H9 (cell line): Measurements from ENCODE around the gene PDE4A. TPM values are rescaled to one million over a fixed set of nuclear protein-coding genes. Genes with fewer than 3 reads are reported as not detected.

Experiments
- DNase-seq: peaks from one replicate; pipeline ENCODE4 v3.0.0-alpha.2; 2017
- H2AFZ ChIP-seq: one replicate; pipeline ENCODE4 v1.6.1; 2013; ENCODE audit warnings: mild to moderate bottlenecking, low read length, control low read depth, moderate library complexity
- H2AK5ac ChIP-seq: 2 replicates; pipeline ENCODE4 v1.6.1; 2013; ENCODE audit warnings: low read length, control low read depth, mixed read lengths; ENCODE audit not compliant: insufficient read length
- H2BK120ac ChIP-seq: one replicate; pipeline ENCODE4 v1.6.1; 2013; ENCODE audit warnings: low read depth, mild to moderate bottlenecking, low read length, control low read depth, inconsistent platforms; ENCODE audit not compliant: poor library complexity, severe bottlenecking
- H2BK12ac ChIP-seq: 2 replicates; pipeline ENCODE4 v1.6.1; 2013; ENCODE audit warnings: low read length, control low read depth, mixed read lengths, low read depth; ENCODE audit not compliant: insufficient read length
- H2BK15ac ChIP-seq: 2 replicates; pipeline ENCODE4 v1.6.1; 2013; ENCODE audit warnings: low read depth, low read length, control low read depth
- H2BK20ac ChIP-seq: one replicate; pipeline ENCODE4 v1.6.1; 2013; ENCODE audit warnings: low read depth, mild to moderate bottlenecking, low read length, control low read depth, inconsistent platforms; ENCODE audit not compliant: poor library complexity, severe bottlenecking
- H2BK5ac ChIP-seq: 2 replicates; pipeline ENCODE4 v1.6.1; 2013; ENCODE audit warnings: low read length, control low read depth, mixed read lengths; ENCODE audit not compliant: insufficient read length
- H3K14ac ChIP-seq: 2 replicates; pipeline ENCODE4 v1.6.1; 2013; ENCODE audit warnings: low read length, control low read depth; ENCODE audit not compliant: insufficient read depth
- H3K18ac ChIP-seq: 2 replicates; pipeline ENCODE4 v1.6.1; 2013; ENCODE audit warnings: low read depth, mild to moderate bottlenecking, mixed read lengths, low read length, control low read depth; ENCODE audit not compliant: insufficient read length
- H3K23ac ChIP-seq: 2 replicates; pipeline ENCODE4 v1.6.1; 2013; ENCODE audit warnings: low read length, control low read depth, mixed read lengths, low read depth; ENCODE audit not compliant: insufficient read length
- H3K23me2 ChIP-seq: 2 replicates; pipeline ENCODE4 v1.6.1; 2013; ENCODE audit warnings: low read depth, mild to moderate bottlenecking, mixed read lengths, low read length, control low read depth; ENCODE audit not compliant: insufficient read length, poor library complexity, severe bottlenecking
- H3K27ac ChIP-seq: 2 replicates; pipeline ENCODE4 v1.5.1; 2013; ENCODE audit warnings: low read length, control low read depth, mixed read lengths, low read depth; ENCODE audit not compliant: insufficient read length
- H3K27me3 ChIP-seq: 2 replicates; pipeline ENCODE4 v1.6.1; 2013; ENCODE audit warnings: low read length, control low read depth, inconsistent platforms; ENCODE audit not compliant: insufficient read depth
- H3K4ac ChIP-seq: 2 replicates; pipeline ENCODE4 v1.6.1; 2013; ENCODE audit warnings: low read depth, mild to moderate bottlenecking, control low read depth, inconsistent platforms, low read length, moderate library complexity
- H3K4me1 ChIP-seq: 2 replicates; pipeline ENCODE4 v1.6.1; 2013; ENCODE audit warnings: low read length, control low read depth, inconsistent platforms; ENCODE audit not compliant: insufficient read depth
- H3K4me2 ChIP-seq: 2 replicates; pipeline ENCODE4 v1.6.1; 2013; ENCODE audit warnings: low read length, control low read depth, mixed read lengths; ENCODE audit not compliant: insufficient read length, insufficient read depth
- H3K56ac ChIP-seq: 2 replicates; pipeline ENCODE4 v1.6.1; 2013; ENCODE audit warnings: low read depth, mild to moderate bottlenecking, mixed read lengths, low read length, control low read depth; ENCODE audit not compliant: insufficient read length
- H3K79me1 ChIP-seq: 2 replicates; pipeline ENCODE4 v1.6.1; 2013; ENCODE audit warnings: low read depth, mild to moderate bottlenecking, moderate library complexity, low read length, control low read depth, inconsistent platforms; ENCODE audit not compliant: insufficient read depth, poor library complexity, severe bottlenecking
- H3K79me2 ChIP-seq: 2 replicates; pipeline ENCODE4 v1.6.1; 2013; ENCODE audit warnings: low read length, control low read depth, inconsistent platforms; ENCODE audit not compliant: insufficient read depth
- H3K9ac ChIP-seq: 2 replicates; pipeline ENCODE4 v1.6.1; 2013; ENCODE audit warnings: low read length, control low read depth, mixed read lengths; ENCODE audit not compliant: insufficient read length; ENCODE audit errors: extremely low read depth
- H3K9me3 ChIP-seq: one replicate; pipeline ENCODE4 v1.6.1; 2013; ENCODE audit warnings: low read depth, low read length, inconsistent platforms; ENCODE audit not compliant: control insufficient read depth
- H3T11ph ChIP-seq: one replicate; pipeline ENCODE4 v1.6.1; 2013; ENCODE audit warnings: mild to moderate bottlenecking, low read length, control low read depth, inconsistent platforms
- H4K20me1 ChIP-seq: one replicate; pipeline ENCODE4 v1.6.1; 2013; ENCODE audit not compliant: control insufficient read depth, insufficient read length, insufficient read depth
- H4K5ac ChIP-seq: 2 replicates; pipeline ENCODE4 v1.6.1; 2013; ENCODE audit warnings: low read depth, mild to moderate bottlenecking, mixed read lengths, low read length, control low read depth; ENCODE audit not compliant: insufficient read length
- H4K8ac ChIP-seq: replicated peaks from 2 replicates; pipeline ENCODE4 v1.6.1; 2013; ENCODE audit warnings: low read length, control low read depth, mixed read lengths, low read depth; ENCODE audit not compliant: insufficient read length
- H4K91ac ChIP-seq: 2 replicates; pipeline ENCODE4 v1.6.1; 2013; ENCODE audit warnings: low read depth, mild to moderate bottlenecking, moderate library complexity, mixed read lengths, low read length, control low read depth; ENCODE audit not compliant: insufficient read length
- H3K27ac Mint-ChIP-seq, 3 experiments: 2 replicates in 2 of 3; 3 replicates in 1 of 3; pipeline ENCODE4 v1.8.0; 2020 to 2021; ENCODE audit warnings: mixed read lengths in 3 of 3, mild to moderate bottlenecking in 1 of 3, moderate library complexity in 1 of 3
- H3K27me3 Mint-ChIP-seq: 2 replicates; pipeline ENCODE4 v1.8.0; 2021; ENCODE audit warnings: low read depth, mild to moderate bottlenecking, moderate library complexity, mixed read lengths
- H3K36me3 Mint-ChIP-seq, 3 experiments: 2 replicates in 2 of 3; 3 replicates in 1 of 3; pipeline ENCODE4 v1.8.0; 2020 to 2021; ENCODE audit warnings: low read depth in 3 of 3, mixed read lengths in 3 of 3; ENCODE audit not compliant: insufficient read depth in 1 of 3
- H3K4me1 Mint-ChIP-seq, 2 experiments: 2 replicates each; pipeline ENCODE4 v1.8.0; 2020; ENCODE audit warnings: mixed read lengths in 2 of 2
- H3K4me3 Mint-ChIP-seq, 2 experiments: 2 replicates in 1 of 2; 3 replicates in 1 of 2; pipeline ENCODE4 v1.8.0; 2020 to 2021; ENCODE audit warnings: mild to moderate bottlenecking in 2 of 2, mixed read lengths in 2 of 2, moderate library complexity in 1 of 2
- H3K9me3 Mint-ChIP-seq, 2 experiments: 2 replicates in 1 of 2; 3 replicates in 1 of 2; pipeline ENCODE4 v1.8.0; 2020; ENCODE audit warnings: mild to moderate bottlenecking in 2 of 2, mixed read lengths in 2 of 2, moderate library complexity in 1 of 2
- WGBS: extraction: QIAGEN DNeasy Blood & Tissue Kit; methylation state at CpG from one replicate; pipeline ENCODE4 v1.1.7; 2013; ENCODE audit warnings: missing lambda C conversion rate, low lambda C conversion rate, mixed read lengths; ENCODE audit not compliant: insufficient read length; ENCODE audit errors: extremely low coverage; 5-methylcytosine and 5-hydroxymethylcytosine counted together
- total RNA-seq: library from RNA; stranded (reverse); gene quantifications from 2 replicates; pipeline ENCODE4 v1.2.1, GENCODE V29; 2021
- TF ChIP-seq, protein P1 (sequence below): fragments of 200-600 bp; sonication (generic); conservative IDR thresholded peaks from 3 replicates; pipeline ENCODE4 v1.8.0; 2021; ENCODE audit warnings: antibody characterized with exemption, mild to moderate bottlenecking

Gene PDE4A
- total RNA-seq, 1 experiment from 2014 or later, result 8.5 TPM

DNA sequence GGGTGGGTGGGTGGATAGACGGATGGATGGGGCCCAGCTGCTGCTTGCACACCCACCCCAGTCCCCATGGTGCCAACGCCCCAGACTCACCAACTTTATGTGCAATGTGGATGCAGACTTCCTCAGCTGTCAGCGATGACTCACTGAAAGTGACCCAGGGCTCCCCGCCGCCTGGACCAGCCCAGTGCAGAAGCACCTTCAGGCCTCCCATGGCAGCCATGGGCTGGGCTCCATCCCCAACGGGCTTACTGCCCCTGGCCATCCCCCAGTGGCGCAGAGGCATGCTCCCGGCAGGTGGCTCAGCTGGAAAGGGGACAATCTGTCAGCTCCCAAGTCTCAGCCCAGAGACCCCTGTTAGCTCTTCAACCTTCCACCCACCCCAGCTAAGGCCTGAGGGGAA is 42.2 kb upstream of the PDE4A start:
- Mint-ChIP-seq H3K36me3 (peaks cover 7 to 23% (median 21%) of the 10 kb centered on the region in 3 experiments; a peak in 6 of 7 replicates), H3K4me1 (peaks cover 10 to 11% of the 10 kb centered on the region in 2 experiments), H3K27ac (no peak overlapping the region), H3K4me3 (no peak overlapping the region; a peak in 1 of 5 replicates), H3K9me3 (no peaks in the 10 kb centered on the region; a peak in 1 of 5 replicates), H3K27me3 (no peaks in the 10 kb centered on the region)
- H3K23ac ChIP-seq, result no peak overlapping the region
- no peak overlapping the region for H2AFZ ChIP-seq
- H2BK5ac ChIP-seq, result no peak overlapping the region
- peaks cover 4% of the 10 kb centered on the region for H3K23me2 ChIP-seq
- no peak overlapping the region for H2BK20ac ChIP-seq
- H3K27ac ChIP-seq, result no peak overlapping the region
- no peak overlapping the region for H3K14ac ChIP-seq
- no peak overlapping the region for H3K4me2 ChIP-seq
- no peaks in the 10 kb centered on the region for H4K20me1 ChIP-seq
- no peaks in the 10 kb centered on the region for H3K27me3 ChIP-seq
- H3K79me2 ChIP-seq, result no peaks in the 10 kb centered on the region
- H2BK15ac ChIP-seq, result no peak overlapping the region
- no peak overlapping the region for H4K8ac ChIP-seq
- H2AK5ac ChIP-seq, result no peak overlapping the region
- no peak overlapping the region for H2BK120ac ChIP-seq
- H3K79me1 ChIP-seq, result no peaks in the 10 kb centered on the region
- no peaks in the 10 kb centered on the region for H3K4me1 ChIP-seq
- H2BK12ac ChIP-seq, result no peak overlapping the region
- no peak overlapping the region for H4K91ac ChIP-seq
- H3K18ac ChIP-seq, result no peak overlapping the region
- no peak overlapping the region for H3T11ph ChIP-seq
- no peaks in the 10 kb centered on the region for H3K9me3 ChIP-seq
- TF ChIP-seq, protein P1, sequence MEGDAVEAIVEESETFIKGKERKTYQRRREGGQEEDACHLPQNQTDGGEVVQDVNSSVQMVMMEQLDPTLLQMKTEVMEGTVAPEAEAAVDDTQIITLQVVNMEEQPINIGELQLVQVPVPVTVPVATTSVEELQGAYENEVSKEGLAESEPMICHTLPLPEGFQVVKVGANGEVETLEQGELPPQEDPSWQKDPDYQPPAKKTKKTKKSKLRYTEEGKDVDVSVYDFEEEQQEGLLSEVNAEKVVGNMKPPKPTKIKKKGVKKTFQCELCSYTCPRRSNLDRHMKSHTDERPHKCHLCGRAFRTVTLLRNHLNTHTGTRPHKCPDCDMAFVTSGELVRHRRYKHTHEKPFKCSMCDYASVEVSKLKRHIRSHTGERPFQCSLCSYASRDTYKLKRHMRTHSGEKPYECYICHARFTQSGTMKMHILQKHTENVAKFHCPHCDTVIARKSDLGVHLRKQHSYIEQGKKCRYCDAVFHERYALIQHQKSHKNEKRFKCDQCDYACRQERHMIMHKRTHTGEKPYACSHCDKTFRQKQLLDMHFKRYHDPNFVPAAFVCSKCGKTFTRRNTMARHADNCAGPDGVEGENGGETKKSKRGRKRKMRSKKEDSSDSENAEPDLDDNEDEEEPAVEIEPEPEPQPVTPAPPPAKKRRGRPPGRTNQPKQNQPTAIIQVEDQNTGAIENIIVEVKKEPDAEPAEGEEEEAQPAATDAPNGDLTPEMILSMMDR, result no peak
- H3K9ac ChIP-seq, result no peak overlapping the region
- H3K4ac ChIP-seq, result no peak overlapping the region
- no peak overlapping the region for H3K56ac ChIP-seq
- H4K5ac ChIP-seq, result no peak overlapping the region
- DNase-seq, result no peak
- no CpG with 5 or more reads among the region's 8 CpGs for WGBS
